K562 (cell line): Measurements from ENCODE around the gene SYT6.

Experiments used
- BHLHE40 ChIP-seq: IDR thresholded peaks from 2 replicates; pipeline ENCODE4 v1.6.1; 2011; ENCODE audit warnings: low read length, improper control_type of control experiment
- CTCF ChIP-seq, 3 experiments: IDR thresholded peaks in 2 of 3; conservative IDR thresholded peaks in 1 of 3; 2 replicates each; pipeline ENCODE4 v1.5.1; 2011 to 2012; ENCODE audit warnings: low read length in 3 of 3, mild to moderate bottlenecking in 3 of 3, control low read depth in 2 of 3, improper control_type of control experiment in 1 of 3, inconsistent platforms in 1 of 3, low read depth in 1 of 3, mixed read lengths in 1 of 3, moderate library complexity in 1 of 3; ENCODE audit not compliant: insufficient read depth in 2 of 3
- MYC ChIP-seq, 2 experiments: fragments of 250-450 bp in 1 of 2; sonication (Bioruptor Pico) in 1 of 2; IDR thresholded peaks; 2 replicates each; pipeline versions ENCODE4 v1.5.1 to v1.6.1; 2012 to 2021; ENCODE audit warnings: low read depth in 2 of 2, borderline replicate concordance in 1 of 2, improper control_type of control experiment in 1 of 2, low read length in 1 of 2, mild to moderate bottlenecking in 1 of 2, moderate library complexity in 1 of 2
- TSC22D4 ChIP-seq: fragments of 450-650 bp; IDR thresholded peaks from 2 replicates; pipeline ENCODE4 v1.6.1; 2016; ENCODE audit warnings: missing genetic modification characterization, missing biosample characterization, control low read depth

- no peak for TF ChIP-seq BHLHE40
- TF ChIP-seq MYC (IDR thresholded peaks at IDR 0.05; ENCODE audit: low read depth, low read length): no peak
- no peak for TF ChIP-seq MYC (CRISPR knock-in tag; IDR thresholded peaks at IDR 0.05; ENCODE audit: borderline replicate concordance, low read depth)
- TF ChIP-seq CTCF (IDR thresholded peaks at IDR 0.05 in 2 of 3, conservative IDR thresholded peaks at IDR 0.05 in 1 of 3; ENCODE audit: insufficient read depth in 2 of 3, low read depth in 1 of 3, low read length in 3 of 3): no peak
- no peak for TF ChIP-seq TSC22D4 (tag)
Measured at GRCh38 chr1:114062477-114063099, 91.1 kb downstream of the SYT6 start.
